ENCODE measurements around the gene CRACDL.
"Not testable (repeated sequence)": the region's sequence is repeated elsewhere in the genome, so short reads cannot be mapped to it uniquely, and the experiment has no call there.

Gene CRACDL

GRCh38 chr2:98883780-98884211 lies 52.2 kb downstream of the CRACDL start:
- no peak for DNase-seq (ENCODE audit: low read depth)

GRCh38 chr2:98882971-98883779 lies 52.9 kb downstream of the CRACDL start:
- no peak for DNase-seq (ENCODE audit: low read depth)

GRCh38 chr2:98882368-98882767 lies 53.7 kb downstream of the CRACDL start:
- no peak for DNase-seq (ENCODE audit: low read depth)

GRCh38 chr2:98881153-98881650 lies 54.8 kb downstream of the CRACDL start:
- no peak for DNase-seq (ENCODE audit: low read depth)

GRCh38 chr2:98880266-98881152 lies 55.5 kb downstream of the CRACDL start:
- no peak for DNase-seq (ENCODE audit: low read depth)

GRCh38 chr2:98877658-98878057 lies 58.4 kb downstream of the CRACDL start:
- DNase-seq (ENCODE audit: low read depth) = not testable (repeated sequence)

- no peak for DNase-seq (ENCODE audit: low read depth)
Measured at GRCh38 chr2:98876741-98877140, 59.3 kb downstream of the CRACDL start.

- DNase-seq (ENCODE audit: low read depth) = no peak
Measured at GRCh38 chr2:98875746-98876145, 60.3 kb downstream of the CRACDL start.

GRCh38 chr2:98875081-98875728 lies 60.8 kb downstream of the CRACDL start:
- DNase-seq (ENCODE audit: low read depth) = no peak

GRCh38 chr2:98874186-98874689 lies 61.8 kb downstream of the CRACDL start:
- DNase-seq (ENCODE audit: low read depth) = no peak

- no peak for DNase-seq (ENCODE audit: low read depth)
Measured at GRCh38 chr2:98872526-98872925, 63.5 kb downstream of the CRACDL start.

- no peak for DNase-seq (ENCODE audit: low read depth)
Measured at GRCh38 chr2:98871506-98871905, 64.5 kb downstream of the CRACDL start.

- no peak for DNase-seq (ENCODE audit: low read depth)
Measured at GRCh38 chr2:98870516-98871158, 65.4 kb downstream of the CRACDL start.

- DNase-seq (ENCODE audit: low read depth) = no peak
Measured at GRCh38 chr2:98869870-98870269, 66.2 kb downstream of the CRACDL start.

GRCh38 chr2:98869272-98869641 lies 66.8 kb downstream of the CRACDL start:
- no peak for DNase-seq (ENCODE audit: low read depth)

- no peak for DNase-seq (ENCODE audit: low read depth)
Measured at GRCh38 chr2:98868548-98869271, 67.3 kb downstream of the CRACDL start.

GRCh38 chr2:98867539-98868309 lies 68.3 kb downstream of the CRACDL start:
- no peak for DNase-seq (ENCODE audit: low read depth)

- DNase-seq (ENCODE audit: low read depth) = no peak
Measured at GRCh38 chr2:98866033-98866432, 70.0 kb downstream of the CRACDL start.

- DNase-seq (ENCODE audit: low read depth) = no peak
Measured at GRCh38 chr2:98861601-98862000, 74.4 kb downstream of the CRACDL start.

GRCh38 chr2:98859323-98859722 lies 76.7 kb downstream of the CRACDL start:
- no peak for DNase-seq (ENCODE audit: low read depth)
